Measurements from ENCODE around the gene KLRC3.
"Not testable (repeated sequence)": the region's sequence is repeated elsewhere in the genome, so short reads cannot be mapped to it uniquely, and the experiment has no call there.

The KLRC3 gene

GRCh38 chr12:10420334-10420733, at the start of gene KLRC3:
KLRC3 (minus strand) TSS chr12:10420595; CDS start chr12:10420550, 45 bp downstream.
- DNase-seq: not testable (repeated sequence)

- DNase-seq: no peak
These were observed 49.3 kb upstream of the KLRC3 start for GRCh38 chr12:10469701-10470100.

GRCh38 chr12:10466311-10466710, 45.9 kb upstream of the KLRC3 start:
- no peak for DNase-seq

GRCh38 chr12:10457760-10458159, 37.4 kb upstream of the KLRC3 start:
- no peak for DNase-seq

- DNase-seq: no peak
These were observed 36.5 kb upstream of the KLRC3 start for GRCh38 chr12:10456856-10457255.

GRCh38 chr12:10455766-10456165, 35.4 kb upstream of the KLRC3 start:
- no peak for DNase-seq

GRCh38 chr12:10454531-10454930, 34.1 kb upstream of the KLRC3 start:
- no peak for DNase-seq

GRCh38 chr12:10453156-10453555, 32.8 kb upstream of the KLRC3 start, which contains the start of gene KLRC1:
KLRC1 (minus strand) TSS chr12:10453377; CDS start chr12:10451156, 2,221 bp downstream.
- no peak for DNase-seq

- DNase-seq: no peak
These were observed 27.8 kb upstream of the KLRC3 start for GRCh38 chr12:10448236-10448635.

- not testable (repeated sequence) for DNase-seq
These were observed 25.7 kb upstream of the KLRC3 start for GRCh38 chr12:10446052-10446451.

- not testable (repeated sequence) for DNase-seq
These were observed 20.7 kb upstream of the KLRC3 start for GRCh38 chr12:10441144-10441543.

- not testable (repeated sequence) for DNase-seq
These were observed 19.3 kb upstream of the KLRC3 start for GRCh38 chr12:10439608-10440274.

- not testable (repeated sequence) for DNase-seq
These were observed 17.2 kb upstream of the KLRC3 start for GRCh38 chr12:10437601-10438000.

GRCh38 chr12:10435816-10436215, 15.4 kb upstream of the KLRC3 start, which contains the start of gene KLRC2:
KLRC2 (minus strand) TSS chr12:10436010; CDS start chr12:10435986, 24 bp downstream.
- not testable (repeated sequence) for DNase-seq

- not testable (repeated sequence) for DNase-seq
These were observed 10.2 kb upstream of the KLRC3 start for GRCh38 chr12:10430623-10431022.

- DNase-seq: not testable (repeated sequence)
These were observed 5.5 kb upstream of the KLRC3 start for GRCh38 chr12:10425938-10426337.

GRCh38 chr12:10424260-10424899, 4.0 kb upstream of the KLRC3 start:
- not testable (repeated sequence) for DNase-seq

- DNase-seq: not testable (repeated sequence)
These were observed 1.8 kb upstream of the KLRC3 start for GRCh38 chr12:10422159-10422558.

- no peak for DNase-seq
These were observed 11.0 kb downstream of the KLRC3 start, which contains the start of gene KLRC4 for GRCh38 chr12:10409392-10409791. KLRC4 (minus strand) TSS chr12:10409757; CDS start chr12:10409575, 182 bp downstream.

- DNase-seq: no peak
These were observed 11.6 kb downstream of the KLRC3 start for GRCh38 chr12:10408842-10409241.

- no peak for DNase-seq
These were observed 13.7 kb downstream of the KLRC3 start for GRCh38 chr12:10406725-10407124.

- DNase-seq: no peak
These were observed 15.1 kb downstream of the KLRC3 start for GRCh38 chr12:10405294-10405693.

GRCh38 chr12:10404798-10405197, 15.6 kb downstream of the KLRC3 start:
- DNase-seq: no peak

- DNase-seq: no peak
These were observed 19.6 kb downstream of the KLRC3 start for GRCh38 chr12:10400829-10401228.
